GM12892 (cell line): Measurements from ENCODE around the gene PTP4A2.

Experiments used
- POLR2A ChIP-seq: IDR thresholded peaks from 2 replicates; pipeline ENCODE4 v1.6.1; 2011; ENCODE audit warnings: low read depth, low read length, control low read depth
- TAF1 ChIP-seq: IDR thresholded peaks from 2 replicates; pipeline ENCODE4 v1.6.1; 2011; ENCODE audit warnings: low read depth, mild to moderate bottlenecking, control low read depth, low read length, borderline replicate concordance

DNA sequence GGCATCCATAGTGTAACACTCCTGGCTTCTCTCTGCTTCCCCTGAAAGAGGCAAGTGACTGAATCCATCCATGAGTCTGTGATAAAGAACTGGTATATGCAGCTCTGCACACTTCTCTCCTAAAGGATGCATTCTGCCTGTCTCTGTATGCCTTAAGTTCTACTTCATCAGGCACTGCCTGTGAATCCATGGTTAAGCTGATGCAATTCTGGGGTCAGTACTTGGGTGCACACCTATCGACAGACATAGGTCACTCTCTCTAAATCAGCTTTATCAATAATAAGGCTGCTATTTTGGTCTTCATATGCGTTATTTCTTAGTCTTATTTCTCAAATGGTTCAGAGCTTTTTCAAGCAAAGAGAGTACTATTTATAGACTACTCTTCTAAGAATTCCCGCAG, 32.7 kb upstream of the PTP4A2 start:
- TF ChIP-seq POLR2A (no peak), TAF1 (no peak)
